Gastroesophageal sphincter (tissue), 4 donors: ENCODE data around the gene PKHD1. TPM values are rescaled to one million over a fixed set of nuclear protein-coding genes. Genes with fewer than 3 reads are reported as not detected.

ENCODE experiments used
- ATAC-seq: fragments of 150-250 bp; one replicate; pipeline ENCODE4 v1.9.1; 2016; ENCODE audit warnings: mild to moderate bottlenecking, moderate library complexity
- H3K27ac ChIP-seq, 4 donors: fragments of 200-600 bp; sonication (generic) in 3 of 4; 1 replicate in 3 of 4; 2 replicates in 1 of 4; pipeline ENCODE4 v1.5.1; 2016 to 2019
- H3K27me3 ChIP-seq: fragments of 200-600 bp; sonication (generic); one replicate; pipeline ENCODE4 v1.5.1; 2019
- H3K36me3 ChIP-seq, 2 donors: fragments of 200-600 bp; sonication (generic); one replicate each; pipeline ENCODE4 v1.5.1; 2019; ENCODE audit warnings: control low read depth in 1 of 2
- H3K4me1 ChIP-seq, 3 donors: fragments of 200-600 bp; sonication (generic); 1 replicate in 2 of 3; 2 replicates in 1 of 3; pipeline ENCODE4 v1.5.1; 2016 to 2019; ENCODE audit warnings: control low read depth in 2 of 3
- H3K4me3 ChIP-seq, 2 donors: fragments of 200-600 bp; sonication (generic); one replicate each; pipeline ENCODE4 v1.5.1; 2019; ENCODE audit warnings: mild to moderate bottlenecking in 1 of 2, moderate library complexity in 1 of 2
- H3K9me3 ChIP-seq, 3 donors: fragments of 200-600 bp; sonication (generic); one replicate each; pipeline ENCODE4 v1.5.1; 2017 to 2019; ENCODE audit warnings: control low read depth in 2 of 3
- EP300 ChIP-seq: sonication (generic); formaldehyde crosslinking; IDR thresholded peaks from one replicate; pipeline ENCODE4 v1.6.1; 2017; ENCODE audit warnings: antibody characterized with exemption, mild to moderate bottlenecking
- POLR2A ChIP-seq, 2 donors: fragments of 450-650 bp; IDR thresholded peaks; one replicate each; pipeline ENCODE4 v1.6.1; 2017; ENCODE audit warnings: antibody characterized with exemption in 2 of 2, mild to moderate bottlenecking in 2 of 2, moderate library complexity in 1 of 2
- POLR2AphosphoS5 ChIP-seq: sonication (generic); formaldehyde crosslinking; IDR thresholded peaks from one replicate; pipeline ENCODE4 v1.6.1; 2017; ENCODE audit warnings: antibody characterized with exemption
- WGBS, 2 donors: methylation state at CpG; one replicate each; pipeline ENCODE4 v1.1.5; 2018; ENCODE audit warnings: low coverage in 1 of 2; 5-methylcytosine and 5-hydroxymethylcytosine counted together
- total RNA-seq, 4 donors: library from RNA; depleted of rRNA; stranded (reverse); fragments of >200 nt; gene quantifications; one replicate each; pipeline ENCODE4 v1.1.0, GENCODE V29; 2016
- TF ChIP-seq, protein P1 (sequence below), 4 experiments: fragments of 200-600 bp in 2 of 4; fragments of 450-650 bp in 2 of 4; sonication (generic) in 1 of 4; IDR thresholded peaks; one replicate each; pipeline ENCODE4 v1.5.1; 2017 to 2019; ENCODE audit warnings: antibody characterized with exemption in 4 of 4, mild to moderate bottlenecking in 2 of 4, moderate library complexity in 2 of 4

The PKHD1 gene
- total RNA-seq, 4 donors from 2014 or later, result under 0.01 TPM; not detected in 3

DNA sequence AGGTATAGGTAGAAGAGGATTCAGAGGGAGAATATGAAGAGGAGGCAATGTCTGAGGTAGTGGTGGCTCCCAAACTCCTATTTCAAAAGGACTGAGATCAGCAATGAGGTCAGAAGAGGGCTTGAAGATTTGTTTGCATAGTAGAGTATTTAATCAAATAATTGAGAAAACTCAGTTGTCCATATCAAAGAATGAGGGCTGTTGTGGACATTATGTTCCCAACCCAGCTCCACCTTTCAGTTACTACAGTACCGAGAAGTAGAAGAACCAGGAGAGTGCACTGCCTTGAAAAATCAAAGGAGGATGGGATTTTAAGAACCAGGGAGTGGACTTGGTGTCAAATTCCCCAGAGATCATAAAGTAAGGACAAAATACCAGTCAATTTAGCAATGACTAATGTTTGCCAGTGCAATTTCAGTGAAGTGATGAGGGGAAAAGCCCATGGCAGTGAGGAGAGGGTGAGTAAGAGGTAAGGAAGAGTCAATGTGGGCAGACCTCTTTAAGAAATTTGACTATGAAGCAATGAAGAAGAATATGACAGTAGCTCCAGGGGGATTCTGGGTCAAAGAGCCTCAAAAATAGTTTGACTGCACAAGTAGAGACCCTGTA, 382.4 kb downstream of the PKHD1 start:
- no peak overlapping the region for H3K4me3 ChIP-seq
- no peaks in the 10 kb centered on the region for H3K36me3 ChIP-seq
- WGBS, 2 donors, result 71 to 75% methylated on average over 1 of the region's 1 CpG
- H3K27ac ChIP-seq, result no peak overlapping the region
- no peaks in the 10 kb centered on the region for H3K27me3 ChIP-seq
- no peaks in the 10 kb centered on the region for H3K4me1 ChIP-seq
- TF ChIP-seq EP300 (no peak), POLR2AphosphoS5 (no peak), POLR2A (IDR thresholded peaks at IDR 0.05) (no peak)
- TF ChIP-seq, protein P1, sequence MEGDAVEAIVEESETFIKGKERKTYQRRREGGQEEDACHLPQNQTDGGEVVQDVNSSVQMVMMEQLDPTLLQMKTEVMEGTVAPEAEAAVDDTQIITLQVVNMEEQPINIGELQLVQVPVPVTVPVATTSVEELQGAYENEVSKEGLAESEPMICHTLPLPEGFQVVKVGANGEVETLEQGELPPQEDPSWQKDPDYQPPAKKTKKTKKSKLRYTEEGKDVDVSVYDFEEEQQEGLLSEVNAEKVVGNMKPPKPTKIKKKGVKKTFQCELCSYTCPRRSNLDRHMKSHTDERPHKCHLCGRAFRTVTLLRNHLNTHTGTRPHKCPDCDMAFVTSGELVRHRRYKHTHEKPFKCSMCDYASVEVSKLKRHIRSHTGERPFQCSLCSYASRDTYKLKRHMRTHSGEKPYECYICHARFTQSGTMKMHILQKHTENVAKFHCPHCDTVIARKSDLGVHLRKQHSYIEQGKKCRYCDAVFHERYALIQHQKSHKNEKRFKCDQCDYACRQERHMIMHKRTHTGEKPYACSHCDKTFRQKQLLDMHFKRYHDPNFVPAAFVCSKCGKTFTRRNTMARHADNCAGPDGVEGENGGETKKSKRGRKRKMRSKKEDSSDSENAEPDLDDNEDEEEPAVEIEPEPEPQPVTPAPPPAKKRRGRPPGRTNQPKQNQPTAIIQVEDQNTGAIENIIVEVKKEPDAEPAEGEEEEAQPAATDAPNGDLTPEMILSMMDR (IDR thresholded peaks at IDR 0.05), result no peak
- no peak for ATAC-seq
- H3K9me3 ChIP-seq, result no peaks in the 10 kb centered on the region

DNA sequence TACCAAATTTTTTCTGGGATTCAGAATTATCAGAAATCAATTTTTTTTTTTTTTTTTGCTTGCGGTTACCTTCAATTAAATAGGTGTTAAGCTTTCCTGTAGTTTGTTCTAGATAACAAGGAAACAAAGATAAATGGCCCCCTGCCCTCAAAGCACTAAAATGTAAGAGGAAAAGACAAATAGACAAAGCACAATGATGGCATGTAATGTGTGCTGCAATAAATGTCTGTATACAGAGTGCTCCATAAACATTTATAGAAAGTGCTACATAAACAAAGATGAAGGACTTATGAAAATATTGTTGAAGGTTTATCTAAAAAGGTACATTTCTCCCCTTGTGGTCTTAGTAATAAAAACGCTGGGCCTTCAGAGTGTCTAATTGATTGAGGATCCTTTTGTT, 384.6 kb downstream of the PKHD1 start:
- 26 to 28% methylated on average over 2 of the region's 2 CpGs for WGBS, 2 donors

DNA sequence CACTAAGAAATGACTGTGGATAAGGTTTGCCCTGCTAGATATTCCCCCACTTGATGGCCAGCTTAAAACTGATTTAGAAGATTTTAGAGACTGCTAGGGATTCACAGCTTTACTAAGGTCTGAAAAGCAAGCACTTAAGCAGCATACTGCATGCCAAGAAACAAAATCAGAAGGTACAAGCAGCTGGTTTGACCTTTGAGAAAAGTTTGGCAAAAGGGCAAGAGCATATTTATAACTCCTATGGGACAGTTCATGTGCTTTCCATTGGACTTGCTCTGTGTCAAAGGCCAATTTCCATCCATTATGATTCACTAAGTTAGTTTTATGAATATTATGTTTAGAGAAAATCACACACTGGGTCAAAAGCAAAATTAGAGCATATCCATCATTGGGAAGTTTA, 402.8 kb downstream of the PKHD1 start:
- TF ChIP-seq EP300 (no peak), POLR2AphosphoS5 (peak; percentile 54), POLR2A (IDR thresholded peaks at IDR 0.05) (no peak)
- TF ChIP-seq, protein P1 (IDR thresholded peaks at IDR 0.05), result no peak
- Histone ChIP-seq H3K27ac (no peak overlapping the region), H3K27me3 (no peaks in the 10 kb centered on the region), H3K9me3 (no peaks in the 10 kb centered on the region), H3K4me3 (no peak overlapping the region), H3K36me3 (no peaks in the 10 kb centered on the region), H3K4me1 (peaks cover 0 to 10% (median 0%) of the 10 kb centered on the region in 3 donors)
- ATAC-seq, result no peak

More for the DNA sequence above, 384.6 kb downstream of the PKHD1 start:
- no peak overlapping the region for H3K27ac ChIP-seq
- TF ChIP-seq EP300 (no peak), POLR2AphosphoS5 (no peak), POLR2A (IDR thresholded peaks at IDR 0.05) (no peak)
- TF ChIP-seq, protein P1 (IDR thresholded peaks at IDR 0.05), result no peak
- H3K27me3 ChIP-seq, result no peaks in the 10 kb centered on the region
- H3K9me3 ChIP-seq, result no peaks in the 10 kb centered on the region
- H3K36me3 ChIP-seq, result no peaks in the 10 kb centered on the region
- no peak overlapping the region for H3K4me3 ChIP-seq
- H3K4me1 ChIP-seq, result no peaks in the 10 kb centered on the region
- ATAC-seq, result no peak

DNA sequence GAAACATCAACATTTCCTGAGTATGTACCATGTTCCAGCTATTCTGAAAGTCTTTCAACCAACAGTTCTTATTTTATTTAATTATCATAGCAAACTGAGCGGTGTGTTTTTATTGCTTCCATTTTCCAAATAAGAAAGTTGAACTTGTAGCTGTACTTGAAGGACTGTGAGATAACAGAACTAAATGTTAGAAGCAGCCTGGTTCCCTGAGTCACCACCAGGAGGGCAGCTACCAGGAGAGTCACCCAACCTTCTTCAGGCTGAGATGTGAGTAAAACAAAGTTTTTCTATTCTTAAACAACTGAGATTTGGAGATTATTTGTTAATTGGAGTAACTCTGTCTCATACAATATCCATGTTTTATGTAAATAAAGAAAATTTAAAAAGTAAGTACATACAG, 403.4 kb downstream of the PKHD1 start:
- H3K36me3 ChIP-seq, result no peaks in the 10 kb centered on the region
- H3K4me3 ChIP-seq, result no peak overlapping the region
- H3K9me3 ChIP-seq, result no peaks in the 10 kb centered on the region
- no peak overlapping the region for H3K27ac ChIP-seq
- no peak for TF ChIP-seq EP300
- no peak for TF ChIP-seq POLR2AphosphoS5
- TF ChIP-seq, protein P1 (IDR thresholded peaks at IDR 0.05), result no peak
- no peak for TF ChIP-seq POLR2A (IDR thresholded peaks at IDR 0.05)
- ATAC-seq, result no peak
- H3K27me3 ChIP-seq, result no peaks in the 10 kb centered on the region
- 75 to 93% methylated on average over 1 of the region's 1 CpG for WGBS, 2 donors
- H3K4me1 ChIP-seq, result peaks cover 0 to 15% (median 0%) of the 10 kb centered on the region in 3 donors

DNA sequence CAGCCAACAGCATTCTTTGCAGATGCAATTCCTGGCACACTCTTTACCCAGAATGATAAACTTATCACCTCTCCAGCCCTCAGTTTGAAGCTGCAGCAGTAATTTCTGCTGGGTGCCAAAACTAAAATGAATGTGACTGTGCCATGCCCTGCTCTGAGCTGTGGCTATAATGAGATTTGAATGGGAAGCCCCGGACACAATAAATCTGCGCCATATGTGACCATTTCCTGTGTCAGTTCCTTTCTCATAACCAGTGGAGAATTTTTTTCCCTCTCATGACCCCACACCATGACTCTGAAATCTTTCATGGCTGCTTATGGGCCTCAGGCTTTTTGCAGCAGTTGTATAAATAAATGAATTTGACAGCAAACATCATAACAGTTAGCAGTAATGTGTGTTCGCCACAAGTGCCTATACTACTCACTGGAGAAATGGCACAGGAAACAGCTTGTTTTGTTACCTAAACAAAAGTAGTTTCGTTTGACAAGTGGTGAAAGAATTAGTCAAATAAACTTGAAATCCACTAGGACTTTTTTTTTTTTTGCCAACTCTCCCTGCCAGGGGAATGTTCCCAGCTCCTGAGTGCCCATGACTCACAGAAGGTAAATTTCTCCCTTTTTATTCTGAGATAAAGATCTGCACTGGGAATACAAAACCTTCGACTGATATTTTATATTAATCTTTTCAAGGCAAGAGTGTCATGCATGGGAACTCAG, 408.4 kb downstream of the PKHD1 start:
- Histone ChIP-seq H3K27ac (no peak overlapping the region), H3K36me3 (no peaks in the 10 kb centered on the region), H3K4me3 (no peak overlapping the region), H3K4me1 (peaks cover 0 to 12% (median 0%) of the 10 kb centered on the region in 3 donors), H3K27me3 (no peaks in the 10 kb centered on the region), H3K9me3 (no peaks in the 10 kb centered on the region)
- 12 to 15% methylated on average over 5 of the region's 5 CpGs for WGBS, 2 donors
- TF ChIP-seq POLR2AphosphoS5 (no peak), POLR2A (IDR thresholded peaks at IDR 0.05) (no peak), EP300 (no peak)
- TF ChIP-seq, protein P1 (IDR thresholded peaks at IDR 0.05), result no peak
- no peak for ATAC-seq
